ENCODE results near the gene UBTD1. TPM values are rescaled to one million over a fixed set of nuclear protein-coding genes. Genes with fewer than 3 reads are reported as not detected.
"Not testable (repeated sequence)": the region's sequence is repeated elsewhere in the genome, so short reads cannot be mapped to it uniquely, and the experiment has no call there.

The UBTD1 gene
- total RNA-seq, 2 donors from 2014 or later: 10.0 to 93.8 TPM

GRCh38 chr10:97475936-97476594, 22.7 kb upstream of the UBTD1 start:
- WGBS: 54% methylated on average over 2 of the region's 2 CpGs
- no peaks in the 10 kb centered on the region for H3K9me3 ChIP-seq
- DNase-seq (ENCODE audit: low spot score): no peak
- H3K27me3 ChIP-seq (replicated peaks; ENCODE audit: insufficient read depth): no peaks in the 10 kb centered on the region
- intact Hi-C loops (cut with DNase I): no loop called here
- TF ChIP-seq CTCF (IDR thresholded peaks at IDR 0.05) (no peak), POLR2AphosphoS5 (IDR thresholded peaks at IDR 0.05) (no peak), POLR2A (IDR thresholded peaks at IDR 0.05) (no peak)
- no peak overlapping the region for H3K4me3 ChIP-seq
- peaks cover 0 to 13% of the 10 kb centered on the region in 2 donors for H3K36me3 ChIP-seq
- no peaks in the 10 kb centered on the region for H3K4me1 ChIP-seq (replicated peaks)
- H3K27ac ChIP-seq: no peak overlapping the region

- H3K27ac ChIP-seq; H3K4me3 ChIP-seq; H3K9me3 ChIP-seq; intact Hi-C loops (cut with DNase I); H3K4me1 ChIP-seq (replicated peaks); DNase-seq (ENCODE audit: low spot score); H3K27me3 ChIP-seq (replicated peaks; ENCODE audit: insufficient read depth): not testable (repeated sequence)
- 72% methylated on average over 4 of the region's 4 CpGs for WGBS
- H3K36me3 ChIP-seq: peaks cover 0 to 13% of the 10 kb centered on the region in 2 donors
Observed at GRCh38 chr10:97479410-97479809, 19.3 kb upstream of the UBTD1 start.

- H3K4me3 ChIP-seq: no peak overlapping the region
- H3K27ac ChIP-seq: no peak overlapping the region
- WGBS: 87% methylated on average over 9 of the region's 9 CpGs
- intact Hi-C loops (cut with DNase I): no loop called here
- no peaks in the 10 kb centered on the region for H3K4me1 ChIP-seq (replicated peaks)
- TF ChIP-seq CTCF (IDR thresholded peaks at IDR 0.05) (no peak), POLR2A (IDR thresholded peaks at IDR 0.05) (no peak), POLR2AphosphoS5 (IDR thresholded peaks at IDR 0.05) (no peak)
- no peaks in the 10 kb centered on the region for H3K27me3 ChIP-seq (replicated peaks; ENCODE audit: insufficient read depth)
- no peaks in the 10 kb centered on the region for H3K9me3 ChIP-seq
- peaks cover 0 to 13% of the 10 kb centered on the region in 2 donors for H3K36me3 ChIP-seq
- no peak for DNase-seq (ENCODE audit: low spot score)
Observed at GRCh38 chr10:97479939-97480338, 18.8 kb upstream of the UBTD1 start.

- no peaks in the 10 kb centered on the region for H3K4me1 ChIP-seq (replicated peaks)
- WGBS: 86% methylated on average over 4 of the region's 4 CpGs
- no peak overlapping the region for H3K27ac ChIP-seq
- no peaks in the 10 kb centered on the region for H3K27me3 ChIP-seq (replicated peaks; ENCODE audit: insufficient read depth)
- intact Hi-C loops (cut with DNase I): no loop called here
- no peak overlapping the region for H3K4me3 ChIP-seq
- H3K9me3 ChIP-seq: no peaks in the 10 kb centered on the region
- TF ChIP-seq POLR2A (IDR thresholded peaks at IDR 0.05): no peak
- no peak for TF ChIP-seq POLR2AphosphoS5 (IDR thresholded peaks at IDR 0.05)
- TF ChIP-seq CTCF (IDR thresholded peaks at IDR 0.05): no peak
- peaks cover 0 to 13% of the 10 kb centered on the region in 2 donors for H3K36me3 ChIP-seq
- no peak for DNase-seq (ENCODE audit: low spot score)
Observed at GRCh38 chr10:97481071-97481470, 17.7 kb upstream of the UBTD1 start.

- WGBS: 91% methylated on average over 1 of the region's 1 CpG
- H3K4me3 ChIP-seq: no peak overlapping the region
- TF ChIP-seq POLR2A (IDR thresholded peaks at IDR 0.05) (no peak), CTCF (IDR thresholded peaks at IDR 0.05) (no peak), POLR2AphosphoS5 (IDR thresholded peaks at IDR 0.05) (no peak)
- DNase-seq (ENCODE audit: low spot score): no peak
- no peaks in the 10 kb centered on the region for H3K4me1 ChIP-seq (replicated peaks)
- H3K36me3 ChIP-seq: peaks cover 0 to 5% of the 10 kb centered on the region in 2 donors
- H3K27ac ChIP-seq: no peak overlapping the region
- intact Hi-C loops (cut with DNase I): no loop called here
- H3K9me3 ChIP-seq: no peaks in the 10 kb centered on the region
- no peaks in the 10 kb centered on the region for H3K27me3 ChIP-seq (replicated peaks; ENCODE audit: insufficient read depth)
Observed at GRCh38 chr10:97482381-97482780, 16.3 kb upstream of the UBTD1 start.
